K562 (cell line): Measurements from ENCODE around the gene HLF. TPM values are rescaled to one million over a fixed set of nuclear protein-coding genes. Genes with fewer than 3 reads are reported as not detected.

Experiments used
- ATAC-seq: fragments of 200-7000 bp; cut with Tn5 transposase; 3 replicates; pipeline ENCODE4 v1.9.1; 2020; ENCODE audit warnings: moderate library complexity
- BruUV-seq: library from RNA; stranded (reverse); fragments of 400-500 nt; replicated peaks from 2 replicates; lab custom pipeline; 2021; lab: Mats Ljungman, UMichigan
- CTCF ChIA-PET: fragments of 300-600 bp; formaldehyde crosslinking; extraction: SDS; loops from one replicate; lab custom pipeline; 2021; ENCODE audit warnings: low intra/inter-chr PET ratio; lab: Yijun Ruan, JAX
- POLR2A ChIA-PET: fragments of 300-600, 350-650 bp; sonication (Branson Sonifier 250); formaldehyde crosslinking; extraction: SDS; loops from one replicate; lab custom pipeline; 2021; ENCODE audit warnings: antibody characterized with exemption, inconsistent platforms; lab: Yijun Ruan, JAX
- DNase-seq, 4 experiments: peaks; one replicate each; pipeline versions ENCODE4 v3.0.0 to v3.0.0-alpha.2; 2011 to 2018; ENCODE audit warnings: low spot score in 3 of 4, mixed read lengths in 3 of 4; ENCODE audit errors: extremely low read depth in 1 of 4
- FAIRE-seq: peaks from 2 replicates; lab custom pipeline; 2011; peaks lifted over from hg19 to GRCh38; lab: Jason Lieb, UNC
- H2AFZ ChIP-seq: 2 replicates; pipeline ENCODE4 v1.6.0; 2011; ENCODE audit warnings: low read depth, low read length, control low read depth, inconsistent platforms
- H3K27ac ChIP-seq: fragments of 200-600 bp; 3 replicates; pipeline ENCODE4 v1.8.0; 2011; ENCODE audit warnings: low read depth, mild to moderate bottlenecking, control low read depth, inconsistent platforms, low read length, moderate library complexity, mixed read lengths; ENCODE audit errors: extremely low read depth
- H3K27me3 ChIP-seq, 2 experiments: fragments of 300-600 bp in 1 of 2; 2 replicates in 1 of 2; 3 replicates in 1 of 2; pipeline versions ENCODE4 v1.6.0 to v1.8.0; 2011; ENCODE audit warnings: inconsistent platforms in 2 of 2, low read length in 2 of 2, mild to moderate bottlenecking in 1 of 2, mixed read lengths in 1 of 2, moderate library complexity in 1 of 2; ENCODE audit not compliant: control insufficient read depth in 2 of 2, insufficient read depth in 2 of 2
- H3K36me3 ChIP-seq: fragments of 300-600 bp; 3 replicates; pipeline ENCODE4 v1.8.0; 2011; ENCODE audit warnings: mild to moderate bottlenecking, low read length, inconsistent platforms; ENCODE audit not compliant: control insufficient read depth, insufficient read depth
- H3K4me1 ChIP-seq, 2 experiments: fragments of 200-600 bp in 1 of 2; replicated peaks in 1 of 2; 2 replicates in 1 of 2; 3 replicates in 1 of 2; pipeline versions ENCODE4 v1.5.1 to v1.8.0; 2011; ENCODE audit warnings: inconsistent platforms in 2 of 2, low read length in 2 of 2, mild to moderate bottlenecking in 1 of 2, mixed read lengths in 1 of 2, moderate library complexity in 1 of 2; ENCODE audit not compliant: control insufficient read depth in 2 of 2, insufficient read depth in 2 of 2
- H3K4me2 ChIP-seq: 2 replicates; pipeline ENCODE4 v1.6.1; 2011; ENCODE audit warnings: low read length, control low read depth, inconsistent platforms, mixed read lengths; ENCODE audit not compliant: insufficient read depth
- H3K4me3 ChIP-seq: fragments of 200-600 bp; sonication (generic), shearing (Covaris generic); 2 replicates; pipeline ENCODE4 v1.5.1; 2016; ENCODE audit warnings: control low read depth, inconsistent platforms
- H3K79me2 ChIP-seq: fragments of 200-600 bp; 3 replicates; pipeline ENCODE4 v1.8.0; 2011; ENCODE audit warnings: low read length, inconsistent platforms; ENCODE audit not compliant: control insufficient read depth, insufficient read depth
- H3K9ac ChIP-seq, 2 experiments: 2 replicates each; pipeline versions ENCODE4 v1.6.0 to v1.6.1; 2011; ENCODE audit warnings: low read depth in 2 of 2, low read length in 2 of 2, control low read depth in 1 of 2, inconsistent platforms in 1 of 2, mild to moderate bottlenecking in 1 of 2, mixed read lengths in 1 of 2; ENCODE audit not compliant: insufficient read depth in 1 of 2
- H3K9me1 ChIP-seq: one replicate; pipeline ENCODE4 v1.6.0; 2011; ENCODE audit warnings: inconsistent platforms, mild to moderate bottlenecking, low read length, moderate library complexity; ENCODE audit not compliant: control insufficient read depth, insufficient read depth
- H3K9me3 ChIP-seq: replicated peaks from 2 replicates; pipeline ENCODE4 v1.5.1; 2011; ENCODE audit warnings: low read depth, low read length, inconsistent platforms; ENCODE audit not compliant: control insufficient read depth, insufficient read depth
- H4K20me1 ChIP-seq: replicated peaks from 2 replicates; pipeline ENCODE4 v1.6.1; 2011; ENCODE audit warnings: low read length, inconsistent platforms, mixed read lengths; ENCODE audit not compliant: control insufficient read depth, insufficient read depth
- BACH1 ChIP-seq: fragments of 200-800 bp; sonication (Bioruptor generic); IDR thresholded peaks from 2 replicates; pipeline ENCODE4 v1.6.1; 2016; ENCODE audit warnings: missing genetic modification characterization, missing compliant biosample characterization
- CTCF ChIP-seq, 3 experiments: IDR thresholded peaks in 2 of 3; conservative IDR thresholded peaks in 1 of 3; 2 replicates each; pipeline ENCODE4 v1.5.1; 2011 to 2012; ENCODE audit warnings: low read length in 3 of 3, mild to moderate bottlenecking in 3 of 3, control low read depth in 2 of 3, improper control_type of control experiment in 1 of 3, inconsistent platforms in 1 of 3, low read depth in 1 of 3, mixed read lengths in 1 of 3, moderate library complexity in 1 of 3; ENCODE audit not compliant: insufficient read depth in 2 of 3
- RAD21 ChIP-seq, 2 experiments: fragments of 250-450 bp in 1 of 2; fragments of 450-650 bp in 1 of 2; sonication (Bioruptor Pico) in 1 of 2; formaldehyde crosslinking in 1 of 2; IDR thresholded peaks in 1 of 2; conservative IDR thresholded peaks in 1 of 2; 2 replicates each; pipeline versions ENCODE4 v1.4.0 to v1.8.0; 2020 to 2022; ENCODE audit warnings: mild to moderate bottlenecking in 2 of 2, moderate library complexity in 1 of 2
- WGBS: fragments of 100-300 bp; shearing (Covaris generic); methylation state at CpG from one replicate; pipeline ENCODE4 v1.1.6; 2016; ENCODE audit warnings: low coverage, mixed read lengths; ENCODE audit not compliant: insufficient coverage; ENCODE audit errors: missing lambda C conversion rate; 5-methylcytosine and 5-hydroxymethylcytosine counted together
- in situ Hi-C: fragments of 300-500 bp; cut with MboI; formaldehyde crosslinking; loops from 4 replicates; pipeline ENCODE4 v1.15.0; 2018; ENCODE audit warnings: inconsistent platforms, mixed read lengths
- intact Hi-C: fragments of 100-400 bp; cut with micrococcal nuclease; formaldehyde crosslinking; loops from 2 replicates; pipeline ENCODE4 v1.14.2; 2022
- polyA plus RNA-seq, 8 experiments: library from polyadenylated mRNA; depleted of rRNA in 4 of 8; stranded (reverse) in 5 of 8; unstranded in 3 of 8; fragments of >200 nt; fragmentation: Nextera tagmentation in 2 of 8; fragmentation: Illumina TruSeq in 1 of 8; extraction: Ambion mirVana in 2 of 8; extraction: Trizol in 1 of 8; gene quantifications; 2 replicates each; pipeline versions ENCODE4 v1.2.1 to v1.2.3, GENCODE V29; 2011 to 2014; ENCODE audit warnings: inconsistent platforms in 1 of 8, missing spikeins in 1 of 8
- total RNA-seq, 7 experiments: library from RNA; depleted of rRNA in 6 of 7; stranded (reverse); fragments of >200 nt in 6 of 7; fragmentation: Illumina TruSeq in 2 of 7; extraction: Trizol in 2 of 7; gene quantifications; 2 replicates each; pipeline versions ENCODE4 v1.2.1 to v1.2.3, GENCODE V29; 2011 to 2021; ENCODE audit warnings: low replicate concordance in 1 of 7
- TF ChIP-seq, protein P1 (sequence below): fragments of 450-650 bp; formaldehyde crosslinking; IDR thresholded peaks from 2 replicates; pipeline ENCODE4 v1.4.0; 2020; ENCODE audit warnings: mild to moderate bottlenecking, mixed read lengths

HLF gene
- total and polyA plus RNA-seq, 9 of the 15 experiments (the other 6 are each of a cell fraction or from before 2014, with no cell fraction given) = 0.03 to 0.24 (median 0.09) TPM

DNA sequence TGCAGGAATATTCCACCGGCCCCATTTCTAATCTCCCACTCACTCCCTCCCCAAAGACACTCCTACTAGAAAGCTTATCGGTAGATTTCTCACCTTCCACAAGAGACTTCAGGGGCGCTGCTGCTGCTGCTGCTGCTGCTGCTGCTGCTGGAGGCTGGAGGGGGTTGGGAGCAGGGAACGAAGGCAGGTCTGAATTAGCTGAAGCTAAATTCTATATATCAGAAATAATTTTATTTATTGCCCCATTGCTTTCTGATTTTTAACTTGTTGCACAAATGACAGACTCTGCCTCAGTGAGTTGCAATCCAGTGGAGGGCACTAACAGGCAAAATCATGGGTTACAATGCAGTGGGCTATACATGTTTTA lies 25.8 kb upstream of the HLF start:
- POLR2A ChIA-PET = interaction anchor here (1.1 to 1.3 kb wide), 3 partner anchors 9 to 17 kb away, joined by 3 to 7 read pairs (median 3); no protein-coding TSS in a partner anchor
- no peaks in the 10 kb centered on the region for H3K79me2 ChIP-seq
- H3K27me3 ChIP-seq = no peaks in the 10 kb centered on the region
- peak overlapping the region; percentile 94 for H2AFZ ChIP-seq
- peak overlapping the region; percentile 85 for H3K4me2 ChIP-seq
- ATAC-seq = peak; percentile 80
- peak overlapping the region; percentile 52 for H3K4me3 ChIP-seq
- no peaks in the 10 kb centered on the region for H3K36me3 ChIP-seq
- CTCF ChIA-PET = no interaction called here
- in situ Hi-C loops (no loop called here), intact Hi-C loops (loop anchor here (1.0 to 10.0 kb wide), 2 partner anchors 25 to 106 kb away; partner anchors contain the start of gene HLF)
- no peak overlapping the region for H3K27ac ChIP-seq
- BruUV-seq = no TSS peak
- H4K20me1 ChIP-seq = no peaks in the 10 kb centered on the region
- peak; percentile 38 to 56 (median 42) for DNase-seq
- TF ChIP-seq RAD21 (CRISPR knock-in tag; conservative IDR thresholded peaks at IDR 0.05 in 1 of 2, IDR thresholded peaks at IDR 0.05 in 1 of 2) = peak in 1 of 2 experiments; percentile 15; a peak in 1 of 4 replicates
- TF ChIP-seq CTCF (IDR thresholded peaks at IDR 0.05 in 2 of 3, conservative IDR thresholded peaks at IDR 0.05 in 1 of 3; ENCODE audit: insufficient read depth in 2 of 3, low read depth in 1 of 3, low read length in 3 of 3) = peak in 2 of 3 experiments; percentile 27 to 34; a peak in 3 of 6 replicates
- TF ChIP-seq, protein P1, sequence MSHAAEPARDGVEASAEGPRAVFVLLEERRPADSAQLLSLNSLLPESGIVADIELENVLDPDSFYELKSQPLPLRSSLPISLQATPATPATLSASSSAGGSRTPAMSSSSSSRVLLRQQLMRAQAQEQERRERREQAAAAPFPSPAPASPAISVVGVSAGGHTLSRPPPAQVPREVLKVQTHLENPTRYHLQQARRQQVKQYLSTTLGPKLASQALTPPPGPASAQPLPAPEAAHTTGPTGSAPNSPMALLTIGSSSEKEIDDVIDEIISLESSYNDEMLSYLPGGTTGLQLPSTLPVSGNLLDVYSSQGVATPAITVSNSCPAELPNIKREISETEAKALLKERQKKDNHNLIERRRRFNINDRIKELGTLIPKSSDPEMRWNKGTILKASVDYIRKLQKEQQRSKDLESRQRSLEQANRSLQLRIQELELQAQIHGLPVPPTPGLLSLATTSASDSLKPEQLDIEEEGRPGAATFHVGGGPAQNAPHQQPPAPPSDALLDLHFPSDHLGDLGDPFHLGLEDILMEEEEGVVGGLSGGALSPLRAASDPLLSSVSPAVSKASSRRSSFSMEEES (CRISPR knock-in tag) = no peak
- TF ChIP-seq BACH1 (tag) = 0 out of 2 replicates have a peak, but pooled peaks have one; percentile 47
- H3K9ac ChIP-seq = peak overlapping the region; percentile 37 to 85; a peak in 3 of 4 replicates
- no peaks in the 10 kb centered on the region for H3K9me1 ChIP-seq
- 0% methylated on average over 4 of the region's 4 CpGs for WGBS
- peaks cover 11 to 14% of the 10 kb centered on the region in 2 experiments; a peak in 4 of 5 replicates for H3K4me1 ChIP-seq
- no peak for FAIRE-seq
- peaks cover 4% of the 10 kb centered on the region; the same call in 1 of the 2 replicates for H3K9me3 ChIP-seq
